ENCODE measurements around the gene HEXD. TPM values are rescaled to one million over a fixed set of nuclear protein-coding genes. Genes with fewer than 3 reads are reported as not detected.

HEXD gene
- total and polyA plus RNA-seq, 2 of the 8 experiments (the other 6 are each of a cell fraction or from before 2014, with no cell fraction given) = 20.6 to 21.8 TPM

GRCh38 chr17:82457073-82457928 is 39.2 kb downstream of the HEXD start (continued):
- TF ChIP-seq CHD7 (IDR thresholded peaks at IDR 0.05; ENCODE audit: insufficient replicate concordance, low read length) (no peak), BCL11A (IDR thresholded peaks at IDR 0.05; ENCODE audit: low read depth in 2 of 2, low read length in 2 of 2) (no peak), EZH2 (IDR thresholded peaks at IDR 0.05; ENCODE audit: low read depth, low read length, severe bottlenecking) (no peak), SAP30 (IDR thresholded peaks at IDR 0.05; ENCODE audit: insufficient read depth, insufficient replicate concordance, low read length) (no peak)
